GM12878 (cell line): ENCODE measurements around the gene HTR3A. TPM values are rescaled to one million over a fixed set of nuclear protein-coding genes. Genes with fewer than 3 reads are reported as not detected.

Source experiments
- ATAC-seq: fragments of 200-7000 bp; cut with Tn5 transposase; 3 replicates; pipeline ENCODE4 v1.9.1; 2020; ENCODE audit warnings: mild to moderate bottlenecking, moderate library complexity
- BruUV-seq: library from RNA; stranded (reverse); fragments of 400-500 nt; replicated peaks from 2 replicates; lab custom pipeline; 2021; lab: Mats Ljungman, UMichigan
- CTCF ChIA-PET: fragments of 300-600 bp; sonication (Branson Sonifier 250); formaldehyde crosslinking; extraction: SDS; loops from one replicate; lab custom pipeline; 2021; ENCODE audit warnings: inconsistent platforms; lab: Yijun Ruan, JAX
- POLR2A ChIA-PET: fragments of 350-600 bp; formaldehyde crosslinking; extraction: SDS; loops from one replicate; lab custom pipeline; 2021; ENCODE audit warnings: inconsistent platforms; lab: Charles Lee
- RAD21 ChIA-PET: fragments of 300-600 bp; sonication (Branson Sonifier 250); formaldehyde crosslinking; loops from one replicate; lab custom pipeline; 2023; ENCODE audit warnings: antibody characterized with exemption; ENCODE audit not compliant: unreplicated experiment; lab: Charles Lee
- SMC1A ChIA-PET: fragments of 300-600 bp; sonication (Branson Sonifier 250); formaldehyde crosslinking; loops from one replicate; lab custom pipeline; 2023; ENCODE audit not compliant: unreplicated experiment, uncharacterized antibody; lab: Charles Lee
- DNase-seq: peaks from one replicate; pipeline ENCODE4 v3.0.0-alpha.2; 2011; ENCODE audit warnings: low read depth, low spot score
- FAIRE-seq: peaks from 3 replicates; lab custom pipeline; 2011; peaks lifted over from hg19 to GRCh38; lab: Jason Lieb, UNC
- H2AFZ ChIP-seq: 2 replicates; pipeline ENCODE4 v1.6.0; 2011; ENCODE audit warnings: low read depth, low read length, control low read depth; ENCODE audit not compliant: control insufficient read depth
- H3K27ac ChIP-seq: 2 replicates; pipeline ENCODE4 v1.5.1; 2011; ENCODE audit warnings: control low read depth; ENCODE audit not compliant: control insufficient read depth, insufficient read depth
- H3K27me3 ChIP-seq, 2 experiments: replicated peaks in 1 of 2; 2 replicates each; pipeline versions ENCODE4 v1.6.0 to v1.6.1; 2011; ENCODE audit warnings: low read length in 1 of 2; ENCODE audit not compliant: control insufficient read depth in 2 of 2, insufficient read depth in 2 of 2
- H3K36me3 ChIP-seq, 2 experiments: 2 replicates each; pipeline ENCODE4 v1.5.1; 2011; ENCODE audit warnings: low read length in 1 of 2; ENCODE audit not compliant: control insufficient read depth in 2 of 2, insufficient read depth in 2 of 2
- H3K4me1 ChIP-seq: 2 replicates; pipeline ENCODE4 v1.6.1; 2011; ENCODE audit warnings: mild to moderate bottlenecking, low read length, moderate library complexity, mixed read lengths; ENCODE audit not compliant: control insufficient read depth, insufficient read depth
- H3K4me2 ChIP-seq: 2 replicates; pipeline ENCODE4 v1.6.0; 2011; ENCODE audit warnings: control low read depth; ENCODE audit not compliant: control insufficient read depth, insufficient read depth
- H3K4me3 ChIP-seq: fragments of 200-600 bp; sonication (generic); 2 replicates; pipeline ENCODE4 v1.5.1; 2016
- H3K79me2 ChIP-seq: 2 replicates; pipeline ENCODE4 v1.6.0; 2011; ENCODE audit warnings: low read length; ENCODE audit not compliant: control insufficient read depth, insufficient read depth
- H3K9ac ChIP-seq: 2 replicates; pipeline ENCODE4 v1.8.0; 2011; ENCODE audit warnings: low read length, control low read depth, mixed read lengths; ENCODE audit not compliant: control insufficient read depth, insufficient read depth
- H3K9me3 ChIP-seq: replicated peaks from 3 replicates; pipeline ENCODE4 v1.5.1; 2011; ENCODE audit warnings: mild to moderate bottlenecking, low read length; ENCODE audit not compliant: control insufficient read depth, insufficient read depth
- H4K20me1 ChIP-seq: 2 replicates; pipeline ENCODE4 v1.6.0; 2011; ENCODE audit not compliant: control insufficient read depth, insufficient read depth
- CBFB ChIP-seq: IDR thresholded peaks from 2 replicates; pipeline ENCODE4 v1.6.1; 2016; ENCODE audit warnings: antibody characterized with exemption, low read depth
- CHD1 ChIP-seq: IDR thresholded peaks from 2 replicates; pipeline ENCODE4 v1.6.1; 2012; ENCODE audit warnings: low read depth, low read length, improper control_type of control experiment
- CHD2 ChIP-seq: IDR thresholded peaks from 2 replicates; pipeline ENCODE4 v1.6.1; 2011; ENCODE audit warnings: low read depth, low read length, improper control_type of control experiment, borderline replicate concordance
- DPF2 ChIP-seq: fragments of 450-650 bp; IDR thresholded peaks from 2 replicates; pipeline ENCODE4 v1.6.1; 2017; ENCODE audit warnings: mild to moderate bottlenecking
- EED ChIP-seq: sonication (generic); IDR thresholded peaks from 2 replicates; pipeline ENCODE4 v1.6.1; 2016; ENCODE audit warnings: antibody characterized with exemption, low read depth
- FOXK2 ChIP-seq: fragments of 450-650 bp; IDR thresholded peaks from 2 replicates; pipeline ENCODE4 v1.6.1; 2017; ENCODE audit warnings: mild to moderate bottlenecking, moderate library complexity
- GABPA ChIP-seq: IDR thresholded peaks from 2 replicates; pipeline ENCODE4 v1.6.1; 2014; ENCODE audit warnings: antibody characterized with exemption, low read depth, mild to moderate bottlenecking, inconsistent platforms
- IKZF1 ChIP-seq: fragments of 450-650 bp; conservative IDR thresholded peaks from 2 replicates; pipeline ENCODE4 v1.6.1; 2017; ENCODE audit warnings: antibody characterized with exemption, mild to moderate bottlenecking
- KDM1A ChIP-seq: fragments of 200-600 bp; sonication (generic); IDR thresholded peaks from 2 replicates; pipeline ENCODE4 v1.6.1; 2016; ENCODE audit warnings: borderline replicate concordance
- NFXL1 ChIP-seq: fragments of 450-650 bp; IDR thresholded peaks from 2 replicates; pipeline ENCODE4 v1.6.1; 2017; ENCODE audit warnings: antibody characterized with exemption, mild to moderate bottlenecking, borderline replicate concordance
- NRF1 ChIP-seq: conservative IDR thresholded peaks from 2 replicates; pipeline ENCODE4 v1.6.1; 2011; ENCODE audit warnings: mild to moderate bottlenecking, low read depth, low read length, improper control_type of control experiment
- RFX5 ChIP-seq: IDR thresholded peaks from 2 replicates; pipeline ENCODE4 v1.6.1; 2011; ENCODE audit warnings: low read depth, low read length, improper control_type of control experiment
- SMAD5 ChIP-seq: IDR thresholded peaks from 2 replicates; pipeline ENCODE4 v1.6.1; 2016; ENCODE audit warnings: antibody characterized with exemption, low read depth
- SRF ChIP-seq, 2 experiments: IDR thresholded peaks; 2 replicates each; pipeline ENCODE4 v1.6.1; 2011; ENCODE audit warnings: low read depth in 2 of 2, low read length in 2 of 2, mild to moderate bottlenecking in 1 of 2, moderate library complexity in 1 of 2
- SUPT20H ChIP-seq: IDR thresholded peaks from 2 replicates; pipeline ENCODE4 v1.6.1; 2011; ENCODE audit warnings: low read depth, mild to moderate bottlenecking, low read length, moderate library complexity, borderline replicate concordance; ENCODE audit not compliant: control insufficient read depth
- WRNIP1 ChIP-seq: IDR thresholded peaks from 2 replicates; pipeline ENCODE4 v1.6.1; 2011; ENCODE audit warnings: low read depth, low read length, improper control_type of control experiment, borderline replicate concordance
- WGBS: methylation state at CpG from one replicate; pipeline ENCODE4 v1.1.6; 2016; ENCODE audit warnings: low lambda C conversion rate; ENCODE audit not compliant: insufficient replicate concordance, insufficient coverage; ENCODE audit errors: missing lambda C conversion rate; 5-methylcytosine and 5-hydroxymethylcytosine counted together
- in situ Hi-C: fragments of 300-500 bp; cut with MboI; formaldehyde crosslinking; loops from 9 replicates; pipeline ENCODE4 v1.14.3; 2018; ENCODE audit warnings: mixed read lengths
- intact Hi-C: fragments of 100-400 bp; cut with micrococcal nuclease; formaldehyde crosslinking; loops from one replicate; pipeline ENCODE4 v1.14.2; 2022; ENCODE audit not compliant: unreplicated experiment
- polyA plus RNA-seq, 11 experiments: library from polyadenylated mRNA; depleted of rRNA in 4 of 11; unstranded in 6 of 11; stranded (reverse) in 5 of 11; fragments of >200 nt; fragmentation: Nextera tagmentation in 4 of 11; fragmentation: Illumina TruSeq in 1 of 11; extraction: Ambion mirVana in 4 of 11; extraction: Trizol in 1 of 11; gene quantifications; 1 replicate in 1 of 11; 2 replicates in 10 of 11; pipeline versions ENCODE4 v1.2.1 to v1.2.3, GENCODE V29; 2011 to 2016; ENCODE audit warnings: inconsistent platforms in 2 of 11, missing spikeins in 2 of 11, low read depth in 1 of 11
- total RNA-seq, 4 experiments: library from RNA; depleted of rRNA in 3 of 4; stranded (reverse); fragments of >200 nt in 3 of 4; fragmentation: Illumina TruSeq in 1 of 4; extraction: Trizol in 1 of 4; gene quantifications; 2 replicates each; pipeline versions ENCODE4 v1.2.1 to v1.2.3, GENCODE V29; 2013 to 2021

The HTR3A gene
- total and polyA plus RNA-seq, 10 of the 15 experiments (the other 5 are each of a cell fraction or from before 2014, with no cell fraction given) = not detected

- intact Hi-C loops = no loop called here
Observed at GRCh38 chr11:113935858-113936257, 39.0 kb upstream of the HTR3A start.

GRCh38 chr11:113937918-113938317 lies 37.0 kb upstream of the HTR3A start:
- no peak overlapping the region for H2AFZ ChIP-seq
- H3K36me3 ChIP-seq = no peaks in the 10 kb centered on the region
- 40% methylated on average over 3 of the region's 3 CpGs for WGBS
- no peak overlapping the region for H3K4me3 ChIP-seq
- H3K9ac ChIP-seq = no peak overlapping the region
- intact Hi-C loops (no loop called here), in situ Hi-C loops (no loop called here)
- FAIRE-seq (no peak), ATAC-seq (no peak), DNase-seq (no peak)
- ChIA-PET RAD21 (no interaction called here), POLR2A (no interaction called here), SMC1A (no interaction called here), CTCF (no interaction called here)
- no peak overlapping the region for H3K27ac ChIP-seq
- no peaks in the 10 kb centered on the region for H4K20me1 ChIP-seq
- no TSS peak for BruUV-seq
- H3K9me3 ChIP-seq = no peaks in the 10 kb centered on the region
- no peaks in the 10 kb centered on the region for H3K79me2 ChIP-seq
- TF ChIP-seq RFX5 = no peak
- no peak for TF ChIP-seq SRF (IDR thresholded peaks at IDR 0.05; ENCODE audit: low read depth in 2 of 2, low read length in 2 of 2)
- TF ChIP-seq KDM1A = no peak
- no peak for TF ChIP-seq EED
- TF ChIP-seq WRNIP1 = no peak
- no peak for TF ChIP-seq DPF2
- no peak for TF ChIP-seq NFXL1
- TF ChIP-seq CHD1 = no peak
- TF ChIP-seq FOXK2 = no peak
- no peak for TF ChIP-seq CHD2
- no peak for TF ChIP-seq NRF1
- H3K27me3 ChIP-seq = peaks cover 2 to 4% of the 10 kb centered on the region in 2 experiments
- no peak overlapping the region for H3K4me2 ChIP-seq
- no peaks in the 10 kb centered on the region for H3K4me1 ChIP-seq

More at GRCh38 chr11:113935858-113936257, 39.0 kb upstream of the HTR3A start:
- H3K4me2 ChIP-seq = no peak overlapping the region
- POLR2A ChIA-PET = no interaction called here
- H2AFZ ChIP-seq = no peak overlapping the region
- no peak overlapping the region for H3K4me3 ChIP-seq
- TF ChIP-seq IKZF1 (no peak), NFXL1 (no peak), GABPA (no peak), SUPT20H (no peak), SMAD5 (no peak), CBFB (no peak)
- TF ChIP-seq, all 136 proteins: peak for 0
- no peaks in the 10 kb centered on the region for H3K79me2 ChIP-seq
- in situ Hi-C loops = no loop called here
- DNase-seq (no peak), FAIRE-seq (no peak), ATAC-seq (no peak)
- no TSS peak for BruUV-seq
- 18% methylated on average over 4 of the region's 4 CpGs for whole genome bisulfite sequencing
- H3K27ac ChIP-seq = no peak overlapping the region
- ChIA-PET CTCF (no interaction called here), RAD21 (no interaction called here), SMC1A (no interaction called here)
- no peaks in the 10 kb centered on the region for H3K36me3 ChIP-seq
- H4K20me1 ChIP-seq = no peaks in the 10 kb centered on the region
- H3K9me3 ChIP-seq = no peaks in the 10 kb centered on the region
- peaks cover 2 to 4% of the 10 kb centered on the region in 2 experiments; a peak in 3 of 4 replicates for H3K27me3 ChIP-seq
- no peak overlapping the region for H3K9ac ChIP-seq
- H3K4me1 ChIP-seq = no peaks in the 10 kb centered on the region
